ENCODE data around the gene PRPF38B. TPM values are rescaled to one million over a fixed set of nuclear protein-coding genes. Genes with fewer than 3 reads are reported as not detected.

Gene PRPF38B
- total RNA-seq, 1 experiment from 2014 or later: 46.4 TPM

- Histone ChIP-seq H3K9me3 (ENCODE audit: control insufficient read depth in 1 of 2, insufficient read depth in 1 of 2, low read depth in 1 of 2, low read length in 2 of 2) (no peaks in the 10 kb centered on the region), H3K9ac (ENCODE audit: low read length) (no peak overlapping the region), H4K20me1 (ENCODE audit: insufficient read depth) (no peaks in the 10 kb centered on the region), H3K27ac (ENCODE audit: low read depth, low read length) (no peak overlapping the region), H3K36me3 (ENCODE audit: control insufficient read depth in 1 of 2, insufficient read depth in 2 of 2, low read length in 2 of 2) (no peaks in the 10 kb centered on the region), H3K27me3 (ENCODE audit: insufficient read depth, low read length) (no peaks in the 10 kb centered on the region; the same call in 1 of the 2 replicates), H3K4me1 (ENCODE audit: control insufficient read depth in 1 of 2, insufficient read depth in 2 of 2, low read length in 2 of 2) (no peaks in the 10 kb centered on the region), H3K4me3 (replicated peaks in 1 of 2; ENCODE audit: low read depth in 1 of 2, low read length in 2 of 2) (no peak overlapping the region), H3K4me2 (ENCODE audit: low read length) (no peak overlapping the region), H3K9me2 (ENCODE audit: insufficient read depth) (no peaks in the 10 kb centered on the region), H3K79me2 (ENCODE audit: insufficient read depth, low read length) (no peaks in the 10 kb centered on the region), H2AFZ (ENCODE audit: low read depth, low read length, poor library complexity, severe bottlenecking) (no peak overlapping the region)
- TF ChIP-seq FOSL1 (IDR thresholded peaks at IDR 0.05; ENCODE audit: low read depth) (no peak), ZBTB33 (IDR thresholded peaks at IDR 0.05; ENCODE audit: extremely low read depth, insufficient replicate concordance, low read length) (no peak), SP1 (IDR thresholded peaks at IDR 0.05; ENCODE audit: low read depth) (no peak), ZNF274 (IDR thresholded peaks at IDR 0.05; ENCODE audit: low read depth, low read length) (no peak), EZH2 (IDR thresholded peaks at IDR 0.05) (no peak), EGR1 (IDR thresholded peaks at IDR 0.05; ENCODE audit: low read depth) (no peak)
- ChIA-PET CTCF (no interaction called here), POLR2A (no interaction called here), RAD21 (ENCODE audit: low non-redundant PET in 1 of 2, low total read pairs in 2 of 2, uncharacterized antibody in 2 of 2, unreplicated experiment in 2 of 2) (no interaction called here)
- no peak for DNase-seq (ENCODE audit: low read depth, low spot score)
- intact Hi-C loops (cut with micrococcal nuclease): no loop called here
- BruUV-seq (replicated peaks): no TSS peak
- no peak for ATAC-seq
Measured at GRCh38 chr1:108732398-108732797, 40.3 kb downstream of the PRPF38B start.

- Histone ChIP-seq H4K20me1 (ENCODE audit: insufficient read depth) (no peaks in the 10 kb centered on the region), H3K27me3 (ENCODE audit: insufficient read depth, low read length) (no peaks in the 10 kb centered on the region; the same call in 1 of the 2 replicates), H3K9me3 (ENCODE audit: control insufficient read depth in 1 of 2, insufficient read depth in 1 of 2, low read depth in 1 of 2, low read length in 2 of 2) (no peaks in the 10 kb centered on the region), H3K79me2 (ENCODE audit: insufficient read depth, low read length) (no peaks in the 10 kb centered on the region), H2AFZ (ENCODE audit: low read depth, low read length, poor library complexity, severe bottlenecking) (no peak overlapping the region), H3K4me2 (ENCODE audit: low read length) (no peak overlapping the region), H3K4me3 (replicated peaks in 1 of 2; ENCODE audit: low read depth in 1 of 2, low read length in 2 of 2) (no peak overlapping the region), H3K27ac (ENCODE audit: low read depth, low read length) (no peak overlapping the region), H3K36me3 (ENCODE audit: control insufficient read depth in 1 of 2, insufficient read depth in 2 of 2, low read length in 2 of 2) (no peaks in the 10 kb centered on the region), H3K9ac (ENCODE audit: low read length) (no peak overlapping the region), H3K9me2 (ENCODE audit: insufficient read depth) (no peaks in the 10 kb centered on the region), H3K4me1 (ENCODE audit: control insufficient read depth in 1 of 2, insufficient read depth in 2 of 2, low read length in 2 of 2) (no peaks in the 10 kb centered on the region)
- TF ChIP-seq CTCF (IDR thresholded peaks at IDR 0.05 in 2 of 3, conservative IDR thresholded peaks at IDR 0.05 in 1 of 3; ENCODE audit: borderline replicate concordance in 1 of 3, insufficient read depth in 1 of 3, low read depth in 2 of 3, low read length in 2 of 3) (no peak), TCF7L2 (IDR thresholded peaks at IDR 0.05; ENCODE audit: borderline replicate concordance, extremely low read depth, insufficient read depth, insufficient read length) (no peak), POLR2AphosphoS5 (IDR thresholded peaks at IDR 0.05; ENCODE audit: low read depth, low read length) (no peak), ELF1 (IDR thresholded peaks at IDR 0.05; ENCODE audit: borderline replicate concordance, low read depth) (no peak), REST (IDR thresholded peaks at IDR 0.05; ENCODE audit: low read depth) (no peak)
- CTCF ChIA-PET: no interaction called here
- intact Hi-C loops (cut with micrococcal nuclease): no loop called here
- RAD21 ChIA-PET (ENCODE audit: low non-redundant PET in 1 of 2, low total read pairs in 2 of 2, uncharacterized antibody in 2 of 2, unreplicated experiment in 2 of 2): no interaction called here
- no TSS peak for BruUV-seq (replicated peaks)
- ATAC-seq: no peak
- no peak for DNase-seq (ENCODE audit: low read depth, low spot score)
- POLR2A ChIA-PET: no interaction called here
Measured at GRCh38 chr1:108734171-108734865, 42.2 kb downstream of the PRPF38B start.
